Measurements from ENCODE around the gene PSMA3. TPM values are rescaled to one million over a fixed set of nuclear protein-coding genes. Genes with fewer than 3 reads are reported as not detected.
"Not testable (repeated sequence)": the region's sequence is repeated elsewhere in the genome, so short reads cannot be mapped to it uniquely, and the experiment has no call there.

Gene PSMA3
- total RNA-seq: 106 and 120 TPM in 2 replicates

- peak; percentile 93 to 98 for DNase-seq (ENCODE audit: low read depth in 2 of 2)
These were observed at the start of gene PSMA3 for GRCh38 chr14:58244556-58245387. Gene PSMA3, plus strand, starts transcription at chr14:58244843. Its CDS starts 78 bp downstream, at chr14:58244921.

- no peak for DNase-seq (ENCODE audit: low read depth in 2 of 2)
These were observed 48.4 kb upstream of the PSMA3 start for GRCh38 chr14:58196198-58196597.

- no peak for DNase-seq (ENCODE audit: low read depth in 2 of 2)
These were observed 46.6 kb upstream of the PSMA3 start for GRCh38 chr14:58198086-58198485.

- peak; percentile 43 to 77 for DNase-seq (ENCODE audit: low read depth in 2 of 2)
These were observed 44.7 kb upstream of the PSMA3 start, which contains the start of gene ACTR10 for GRCh38 chr14:58199726-58200479. Gene ACTR10, plus strand, starts transcription at chr14:58200149. Its CDS starts 69 bp downstream, at chr14:58200218.

GRCh38 chr14:58200480-58200841, 44.2 kb upstream of the PSMA3 start:
- DNase-seq (ENCODE audit: low read depth in 2 of 2): no peak

GRCh38 chr14:58200846-58201245, 43.8 kb upstream of the PSMA3 start:
- peak in 1 of 2 donors; percentile 7 for DNase-seq (ENCODE audit: low read depth in 2 of 2)

- DNase-seq (ENCODE audit: low read depth in 2 of 2): no peak
These were observed 31.5 kb upstream of the PSMA3 start for GRCh38 chr14:58213176-58213575.

- DNase-seq (ENCODE audit: low read depth in 2 of 2): no peak
These were observed 29.3 kb upstream of the PSMA3 start for GRCh38 chr14:58215191-58215914.

GRCh38 chr14:58216544-58216943, 28.1 kb upstream of the PSMA3 start:
- no peak for DNase-seq (ENCODE audit: low read depth in 2 of 2)

- DNase-seq (ENCODE audit: low read depth in 2 of 2): no peak
These were observed 17.4 kb upstream of the PSMA3 start for GRCh38 chr14:58227096-58227819.

- DNase-seq (ENCODE audit: low read depth in 2 of 2): peak in 1 of 2 donors; percentile 1
These were observed 6.1 kb upstream of the PSMA3 start for GRCh38 chr14:58238252-58239243.

GRCh38 chr14:58239244-58240195, 5.1 kb upstream of the PSMA3 start:
- peak; percentile 62 to 70 for DNase-seq (ENCODE audit: low read depth in 2 of 2)

- peak; percentile 1 to 41 for DNase-seq (ENCODE audit: low read depth in 2 of 2)
These were observed 670 bp upstream of the PSMA3 start for GRCh38 chr14:58243790-58244555.

- peak in 1 of 2 donors; percentile 0 for DNase-seq (ENCODE audit: low read depth in 2 of 2)
These were observed 919 bp downstream of the PSMA3 start for GRCh38 chr14:58245562-58245961.

- no peak for DNase-seq (ENCODE audit: low read depth in 2 of 2)
These were observed 5.0 kb downstream of the PSMA3 start for GRCh38 chr14:58249611-58250010.

GRCh38 chr14:58258156-58258555, 13.5 kb downstream of the PSMA3 start:
- DNase-seq (ENCODE audit: low read depth in 2 of 2): no peak

GRCh38 chr14:58262005-58262404, 17.4 kb downstream of the PSMA3 start:
- DNase-seq (ENCODE audit: low read depth in 2 of 2): not testable (repeated sequence)

- no peak for DNase-seq (ENCODE audit: low read depth in 2 of 2)
These were observed 20.8 kb downstream of the PSMA3 start for GRCh38 chr14:58265401-58265800.

Measured in dermis microvascular lymphatic vessel endothelial cell (primary cell).